HG03575 (cell line): ENCODE results near the gene CAPZA1.
"Not testable (repeated sequence)": the region's sequence is repeated elsewhere in the genome, so short reads cannot be mapped to it uniquely, and the experiment has no call there.

Experiments
- ATAC-seq: cut with Tn5 transposase; IDR thresholded peaks from one replicate; pipeline ENCODE4 v1.9.1; 2021; ENCODE audit not compliant: unreplicated experiment, insufficient number of reproducible peaks, low FRiP score; ENCODE audit errors: extremely low read depth

Gene CAPZA1

GRCh38 chr1:112619518-112620376 is at the start of gene CAPZA1:
TSS of gene CAPZA1 (plus strand) at chr1:112619832. CDS start at chr1:112619845, 13 bp downstream.
- ATAC-seq = no peak

- ATAC-seq = no peak
Observed at GRCh38 chr1:112575154-112575804, 44.4 kb upstream of the CAPZA1 start.

- no peak for ATAC-seq
Observed at GRCh38 chr1:112576240-112576639, 43.4 kb upstream of the CAPZA1 start.

DNA sequence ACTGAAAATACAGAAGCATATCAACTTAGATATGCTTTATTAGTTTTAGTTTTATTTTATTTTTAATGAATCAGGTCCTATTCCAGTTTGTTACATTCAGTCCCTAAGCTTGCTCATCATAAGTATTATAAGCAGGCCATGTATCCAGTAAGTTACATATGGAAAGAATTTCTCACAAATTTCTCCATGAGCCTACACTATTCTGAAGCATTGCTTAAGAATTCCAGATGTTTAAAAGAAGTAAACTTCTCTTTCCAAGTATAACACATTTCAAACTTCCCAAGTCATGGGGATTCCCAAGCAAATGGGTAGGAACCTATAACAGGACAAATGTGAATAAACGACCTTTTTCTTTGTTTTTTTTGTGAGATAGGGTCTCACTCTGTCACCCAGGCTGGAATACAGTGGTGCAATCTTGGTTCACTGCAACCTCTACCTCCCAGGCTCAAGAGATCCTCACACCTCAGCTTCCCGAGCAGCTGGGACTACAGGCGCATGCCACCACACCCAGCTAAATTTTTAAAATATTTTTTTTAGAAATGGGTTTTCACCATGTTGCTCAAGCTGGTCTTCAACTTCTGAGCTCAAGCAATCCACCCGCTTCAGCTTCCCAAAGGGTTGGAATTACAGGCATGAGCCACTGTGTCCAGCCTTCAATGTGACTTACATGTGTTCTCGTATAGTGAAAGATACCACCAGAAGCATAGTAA is 39.7 kb upstream of the CAPZA1 start:
- ATAC-seq = no peak

- ATAC-seq = no peak
Observed at GRCh38 chr1:112581586-112582192, 37.9 kb upstream of the CAPZA1 start.

DNA sequence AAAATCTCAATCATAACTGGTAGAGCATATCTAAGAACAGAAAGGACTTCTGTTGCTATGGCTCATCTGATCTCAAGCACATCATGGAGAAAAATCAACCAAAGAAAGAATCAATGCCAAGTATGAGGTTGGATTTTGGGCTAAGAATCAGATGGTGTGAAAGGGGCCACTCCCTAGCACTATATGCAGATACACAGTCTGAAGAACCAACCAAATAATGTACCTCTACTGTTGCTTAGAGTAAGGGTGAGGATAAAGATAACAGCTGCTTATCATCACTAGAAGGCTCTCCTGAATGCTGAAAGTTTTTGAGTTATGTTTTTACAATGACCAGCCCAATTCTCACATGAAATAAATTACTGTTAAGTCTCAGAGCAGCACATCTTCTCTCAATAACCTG is 36.3 kb upstream of the CAPZA1 start:
- no peak for ATAC-seq

DNA sequence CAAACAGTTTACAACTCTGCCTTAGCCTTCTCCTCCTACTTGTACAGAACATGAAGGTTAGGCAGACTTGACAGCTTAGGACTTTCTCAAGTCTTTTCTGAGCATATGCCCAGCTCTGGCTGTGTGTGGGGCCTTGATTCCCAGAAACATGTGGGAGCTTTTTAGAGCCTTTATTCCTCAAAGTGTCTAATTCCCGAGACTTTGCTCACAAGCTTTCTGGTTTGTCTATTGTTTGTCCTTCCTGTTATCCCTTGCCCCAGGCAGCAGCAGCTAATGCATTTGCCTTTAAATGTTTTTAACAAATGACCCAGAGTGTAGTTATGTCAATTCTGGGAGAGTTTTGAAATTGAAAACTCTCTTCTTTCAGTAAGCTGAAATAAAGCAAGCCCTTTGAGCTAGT is 29.9 kb upstream of the CAPZA1 start:
- no peak for ATAC-seq

- ATAC-seq = no peak
Observed at GRCh38 chr1:112594208-112594876, 25.3 kb upstream of the CAPZA1 start.

- no peak for ATAC-seq
Observed at GRCh38 chr1:112599477-112599876, 20.2 kb upstream of the CAPZA1 start.

DNA sequence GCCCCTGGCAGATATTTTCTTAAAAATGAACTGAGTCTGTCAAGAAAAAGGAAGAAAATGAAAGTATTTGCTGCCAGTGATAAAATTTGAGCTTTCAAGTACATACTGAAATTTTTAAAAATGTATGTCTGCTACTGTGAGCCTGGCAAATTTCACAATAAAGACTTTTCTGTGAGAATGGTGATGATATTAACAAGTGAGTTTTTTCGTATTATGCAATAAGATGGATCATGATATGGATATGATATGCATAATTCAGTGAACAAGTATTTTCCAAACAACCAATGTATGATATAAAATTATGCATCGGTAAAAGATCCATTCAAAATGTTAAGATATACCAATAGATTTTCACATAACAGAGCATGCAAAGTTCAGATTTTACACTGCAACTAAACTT is 16.6 kb upstream of the CAPZA1 start:
- no peak for ATAC-seq

- no peak for ATAC-seq
Observed at GRCh38 chr1:112603541-112603940, 16.1 kb upstream of the CAPZA1 start.

GRCh38 chr1:112605633-112606327 is 13.9 kb upstream of the CAPZA1 start:
- no peak for ATAC-seq

DNA sequence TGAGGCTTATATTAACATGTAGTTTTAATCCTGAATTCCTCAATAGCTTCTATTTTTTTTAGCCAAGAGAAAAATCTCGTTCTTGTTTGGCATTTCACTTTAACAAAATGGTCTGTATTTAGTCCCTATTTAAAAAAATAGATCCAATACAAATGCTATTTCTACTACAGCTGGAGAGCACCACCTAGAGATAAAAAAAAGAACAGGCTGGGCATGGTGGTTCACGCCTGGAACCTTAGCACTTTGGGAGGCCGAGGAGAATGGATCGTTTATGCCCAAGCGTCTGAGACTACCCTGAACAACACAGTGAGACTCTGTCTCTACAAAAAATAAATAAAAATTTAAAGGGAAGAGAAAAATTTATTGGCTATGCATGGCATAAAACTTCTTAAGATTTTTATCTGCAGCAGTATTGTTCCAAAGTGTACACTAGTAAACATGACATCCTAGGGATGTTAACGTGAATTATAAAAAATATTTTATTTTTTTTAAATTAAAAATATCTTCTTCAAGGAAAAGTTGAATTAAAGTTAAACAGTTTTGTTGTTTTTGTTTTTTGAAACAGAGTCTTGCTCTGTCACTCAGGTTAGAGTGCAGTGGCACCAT is 5.1 kb upstream of the CAPZA1 start:
- ATAC-seq = no peak

DNA sequence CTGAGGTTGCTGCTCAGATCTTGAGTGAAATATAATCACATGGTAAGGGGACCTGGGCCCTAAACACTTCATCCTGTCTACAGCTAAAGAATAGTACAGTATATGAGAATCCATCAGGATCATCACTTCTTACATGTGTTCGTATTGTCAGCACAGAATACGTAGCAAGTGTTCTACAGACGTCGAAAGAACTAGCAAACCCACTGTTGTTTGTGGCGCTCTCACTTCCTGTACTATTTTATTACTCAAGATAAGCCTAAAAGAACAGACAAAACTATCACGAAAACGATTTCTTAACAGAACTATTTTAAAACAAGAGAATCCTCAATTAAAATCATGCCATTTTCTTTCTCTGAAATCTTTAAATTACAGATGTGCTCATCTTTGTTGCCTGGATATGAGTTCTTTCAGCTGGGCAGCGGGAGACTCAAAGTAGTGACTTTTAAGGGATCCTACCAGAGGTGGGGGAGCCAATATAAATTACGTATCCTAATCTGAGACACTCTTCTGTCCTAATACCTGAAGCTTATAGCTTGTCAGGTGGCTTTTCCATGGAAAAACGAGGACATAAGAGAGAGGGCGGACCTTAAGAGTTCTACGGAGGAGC is 1.4 kb upstream of the CAPZA1 start:
- no peak for ATAC-seq

DNA sequence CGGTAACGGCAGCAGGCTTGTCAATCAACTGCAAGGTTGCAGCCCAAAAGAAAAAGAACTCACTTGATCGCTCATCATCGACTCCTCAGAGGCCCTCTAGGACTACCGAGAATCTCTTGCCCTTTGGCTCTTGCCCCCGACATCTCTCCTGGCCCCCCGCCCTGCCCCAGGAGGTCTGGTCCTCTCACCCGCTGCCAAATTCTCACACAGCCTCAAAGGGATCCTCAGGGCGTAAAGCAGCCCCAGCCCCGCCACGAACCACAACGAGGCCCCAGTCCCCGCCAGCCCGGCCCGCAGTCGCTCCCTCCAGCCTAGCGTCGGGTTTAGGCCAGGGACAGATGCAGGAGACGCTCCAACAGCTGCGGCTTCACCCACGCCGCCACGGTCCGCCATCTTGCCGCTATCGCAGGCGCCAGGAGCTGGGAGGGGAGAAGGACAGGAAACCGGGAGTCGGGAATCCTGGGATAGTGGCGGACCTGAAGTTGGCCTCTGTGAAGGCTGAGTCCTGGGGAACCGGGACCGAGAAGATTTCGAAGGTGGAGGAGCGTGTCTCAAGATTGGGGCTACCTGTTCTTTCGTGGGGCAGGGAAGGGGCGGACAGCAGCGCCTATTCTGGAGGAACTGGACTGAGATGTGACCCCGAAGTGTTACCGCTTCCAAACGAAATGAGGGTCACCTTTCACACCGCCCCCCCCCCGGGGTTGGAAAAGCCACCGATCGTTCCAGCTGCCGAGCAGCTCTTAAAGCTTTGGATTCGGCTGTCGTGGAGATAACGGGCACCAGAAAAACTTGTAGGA is 713 bp upstream of the CAPZA1 start, which contains the start of gene ST7L:
Gene ST7L, minus strand, starts transcription at position 421 of the 797 bp plus-strand sequence. Its CDS starts 28 bp downstream, at position 393.
- no peak for ATAC-seq

- ATAC-seq = no peak
Observed at GRCh38 chr1:112620377-112620695, 704 bp downstream of the CAPZA1 start.

DNA sequence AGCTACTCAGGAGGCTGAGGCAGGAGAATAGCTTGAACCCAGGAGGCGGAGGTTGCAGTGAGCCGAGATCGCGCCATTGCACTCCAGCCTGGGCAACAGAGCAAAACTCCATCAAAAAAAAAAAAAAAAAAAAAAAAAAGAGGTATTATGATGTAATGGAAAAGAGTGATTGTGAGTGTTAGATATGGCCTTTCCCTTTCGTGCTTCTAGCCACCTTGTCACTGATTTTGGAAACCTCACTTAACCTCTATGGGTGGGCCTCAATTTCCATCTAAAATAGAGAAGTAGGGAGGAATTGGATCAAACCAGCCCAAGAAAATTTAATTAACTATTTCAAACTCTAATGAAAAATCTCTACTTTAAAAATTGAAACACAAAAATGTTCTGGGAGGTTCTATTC is 4.9 kb downstream of the CAPZA1 start:
- ATAC-seq = not testable (repeated sequence)
